NCI-H69 (cell line): Measurements from ENCODE around the gene C2orf72.

ENCODE experiments used
- DNase-seq: peaks from one replicate; lab custom pipeline; 2025; lab: John Stamatoyannopoulos, UW

The C2orf72 gene

GRCh38 chr2:231069379-231070054, 32.2 kb downstream of the C2orf72 start:
- DNase-seq: no peak

DNA sequence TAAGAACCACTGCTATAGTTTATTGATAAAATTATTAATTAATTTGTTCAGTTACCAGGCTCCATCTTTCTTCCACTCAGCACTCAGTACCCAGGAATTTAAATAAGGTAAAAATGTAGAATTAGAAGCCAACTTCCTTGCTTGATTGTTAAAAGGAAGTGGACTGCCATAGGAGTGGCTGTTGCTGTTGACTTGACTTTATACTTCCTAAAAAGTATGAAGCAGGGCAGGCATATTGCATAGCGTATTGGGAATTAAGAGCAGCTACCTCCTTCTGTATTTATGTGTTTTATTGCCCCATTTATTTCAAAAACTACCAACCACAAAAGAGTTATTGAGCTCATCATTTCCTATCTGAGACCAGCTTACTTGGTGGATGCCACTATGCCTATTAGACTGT, 47.2 kb downstream of the C2orf72 start:
- DNase-seq: no peak

DNA sequence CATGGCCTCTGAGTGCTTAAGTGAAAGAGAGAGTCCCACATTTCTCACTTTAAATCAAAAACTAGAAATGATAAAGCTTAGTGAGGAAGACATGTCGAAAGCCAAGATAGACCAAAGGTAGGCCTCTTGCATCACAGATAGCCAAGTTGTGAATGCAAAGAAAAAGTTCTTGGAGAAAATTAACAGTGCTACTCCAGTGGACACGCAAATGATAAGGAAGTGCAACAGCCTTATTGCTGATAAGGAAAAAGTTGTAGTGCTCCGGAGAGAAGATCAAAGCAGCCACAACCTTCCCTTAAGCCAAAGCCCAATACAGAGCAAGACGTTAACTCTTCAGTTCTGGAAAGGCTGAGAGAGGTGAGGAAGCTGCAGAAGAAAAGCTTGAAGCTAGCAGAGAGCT, 51.4 kb downstream of the C2orf72 start:
- no peak for DNase-seq

DNA sequence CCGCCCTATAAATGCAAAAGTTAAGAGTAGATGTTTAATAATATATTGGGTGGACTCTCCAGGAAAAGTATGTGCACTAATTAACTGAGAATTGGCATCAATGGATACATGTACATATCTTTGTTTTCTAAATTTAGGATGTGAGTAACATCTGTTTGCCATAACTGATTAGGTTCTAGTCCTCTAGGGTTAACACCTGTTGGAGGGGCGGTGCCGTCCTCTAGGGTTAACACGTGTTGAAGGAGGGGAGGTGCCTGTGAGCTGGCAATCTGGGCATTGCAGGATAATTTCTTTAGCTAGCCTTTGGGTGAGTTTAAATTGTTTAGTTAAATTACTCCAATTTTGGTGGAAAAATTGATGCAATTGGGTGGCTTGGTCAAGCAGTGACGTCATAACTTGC, 56.6 kb downstream of the C2orf72 start:
- no peak for DNase-seq

DNA sequence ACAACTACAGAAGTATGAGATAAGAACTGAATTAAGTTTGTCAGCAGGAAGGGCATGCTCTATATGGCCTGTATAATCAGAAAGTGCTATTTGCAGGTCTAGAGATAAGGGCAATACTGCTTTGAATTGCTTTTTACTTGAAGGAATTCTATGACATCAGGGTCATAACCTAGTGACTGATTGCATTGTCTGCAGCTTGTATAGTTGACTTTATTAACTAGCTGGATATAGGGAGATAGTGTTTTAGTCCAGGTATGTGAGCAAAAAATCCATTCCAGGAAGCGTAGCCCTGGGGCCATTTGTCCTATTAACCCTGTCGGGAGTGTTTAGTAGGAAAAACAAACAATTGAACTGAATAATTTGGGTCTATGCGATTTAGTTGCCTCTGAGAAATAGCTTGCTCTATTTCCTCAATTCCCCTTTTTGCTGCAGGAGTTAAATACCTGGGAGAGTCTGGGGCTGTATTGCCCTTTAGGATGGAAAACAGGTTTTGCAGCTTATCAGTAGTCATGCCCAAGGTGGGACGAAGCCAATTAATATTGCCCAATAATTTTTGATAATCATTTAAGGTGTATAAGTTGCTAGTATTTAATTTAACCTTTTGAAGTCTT, 57.5 kb downstream of the C2orf72 start:
- DNase-seq: no peak
